HepG2 (cell line): ENCODE measurements around the gene WNK4. TPM values are rescaled to one million over a fixed set of nuclear protein-coding genes. Genes with fewer than 3 reads are reported as not detected.
A peak's percentile ranks its signal among the peaks of the same experiment; 100 is the strongest.

Experiments
- ATAC-seq: fragments of 200-7000 bp; cut with Tn5 transposase; 3 replicates; pipeline ENCODE4 v1.9.1; 2020; ENCODE audit warnings: mild to moderate bottlenecking, moderate library complexity
- BruUV-seq: library from RNA; stranded (reverse); fragments of 400-500 nt; replicated peaks from 2 replicates; lab custom pipeline; 2021; lab: Mats Ljungman, UMichigan
- CTCF ChIA-PET: fragments of 300-600 bp; formaldehyde crosslinking; extraction: SDS; loops from one replicate; lab custom pipeline; 2021; ENCODE audit warnings: low total read pairs, inconsistent platforms, low intra/inter-chr PET ratio; lab: Yijun Ruan, JAX
- POLR2A ChIA-PET: fragments of 350-600 bp; sonication (Branson Sonifier 250); formaldehyde crosslinking; loops from one replicate; lab custom pipeline; 2020; ENCODE audit warnings: antibody characterized with exemption, inconsistent platforms; lab: Yijun Ruan, JAX
- DNase-seq: peaks from one replicate; pipeline ENCODE4 v3.0.0-alpha.2; 2015; ENCODE audit warnings: low spot score
- FAIRE-seq: peaks from 3 replicates; lab custom pipeline; 2011; peaks lifted over from hg19 to GRCh38; lab: Jason Lieb, UNC
- H2AFZ ChIP-seq: one replicate; pipeline ENCODE4 v1.6.1; 2011; ENCODE audit warnings: low read length, inconsistent platforms
- H3K27ac ChIP-seq: fragments of 300-600 bp; 3 replicates; pipeline ENCODE4 v1.8.0; 2011; ENCODE audit warnings: mixed run types, mild to moderate bottlenecking, mixed read lengths, low read length, inconsistent platforms; ENCODE audit not compliant: insufficient read depth; ENCODE audit errors: extremely low read length
- H3K27me3 ChIP-seq, 2 experiments: fragments of 200-600 bp in 1 of 2; 2 replicates in 1 of 2; 3 replicates in 1 of 2; pipeline versions ENCODE4 v1.6.0 to v1.8.0; 2011; ENCODE audit warnings: low read length in 2 of 2, mild to moderate bottlenecking in 2 of 2, moderate library complexity in 2 of 2, inconsistent platforms in 1 of 2; ENCODE audit not compliant: insufficient read depth in 2 of 2, control insufficient read depth in 1 of 2
- H3K36me3 ChIP-seq, 2 experiments: fragments of 200-600 bp in 1 of 2; replicated peaks in 1 of 2; 2 replicates in 1 of 2; 3 replicates in 1 of 2; pipeline versions ENCODE4 v1.5.1 to v1.8.0; 2011; ENCODE audit warnings: low read length in 2 of 2, inconsistent platforms in 1 of 2; ENCODE audit not compliant: insufficient read depth in 2 of 2, control insufficient read depth in 1 of 2
- H3K4me1 ChIP-seq: 2 replicates; pipeline ENCODE4 v1.5.1; 2012; ENCODE audit warnings: low read length, inconsistent platforms; ENCODE audit not compliant: insufficient read depth
- H3K4me2 ChIP-seq: 2 replicates; pipeline ENCODE4 v1.6.0; 2011; ENCODE audit warnings: low read depth, low read length, inconsistent platforms
- H3K4me3 ChIP-seq, 3 experiments: fragments of 200-600 bp in 1 of 3; sonication (generic), shearing (Covaris generic) in 1 of 3; replicated peaks in 1 of 3; 2 replicates each; pipeline ENCODE4 v1.5.1; 2011 to 2016; ENCODE audit warnings: low read length in 3 of 3, inconsistent platforms in 2 of 3, low read depth in 2 of 3, mild to moderate bottlenecking in 2 of 3, control low read depth in 1 of 3, mixed read lengths in 1 of 3; ENCODE audit not compliant: insufficient read depth in 1 of 3
- H3K79me2 ChIP-seq: one replicate; pipeline ENCODE4 v1.6.1; 2011; ENCODE audit warnings: low read length, inconsistent platforms; ENCODE audit not compliant: insufficient read depth
- H3K9ac ChIP-seq: 2 replicates; pipeline ENCODE4 v1.6.0; 2011; ENCODE audit warnings: mild to moderate bottlenecking, low read depth, low read length, inconsistent platforms; ENCODE audit not compliant: insufficient read depth
- H3K9me3 ChIP-seq: 2 replicates; pipeline ENCODE4 v1.5.1; 2012; ENCODE audit warnings: mild to moderate bottlenecking, low read length
- H4K20me1 ChIP-seq: 2 replicates; pipeline ENCODE4 v1.6.0; 2011; ENCODE audit warnings: inconsistent platforms, mild to moderate bottlenecking, low read length, moderate library complexity; ENCODE audit not compliant: insufficient read depth
- AGO1 ChIP-seq: fragments of 200-400 bp; formaldehyde crosslinking; IDR thresholded peaks from 2 replicates; pipeline ENCODE4 v1.6.1; 2017; ENCODE audit warnings: mild to moderate bottlenecking, low read depth, low read length, moderate library complexity; ENCODE audit not compliant: poor library complexity, severe bottlenecking
- CC2D1A ChIP-seq: sonication (generic); formaldehyde crosslinking; IDR thresholded peaks from 2 replicates; pipeline ENCODE4 v1.8.1; 2023; ENCODE audit warnings: mild to moderate bottlenecking, missing genetic modification reagents
- FOXA3 ChIP-seq: IDR thresholded peaks from 2 replicates; pipeline ENCODE4 v1.6.1; 2016; ENCODE audit warnings: missing genetic modification reagents, missing compliant biosample characterization
- FOXK1 ChIP-seq: sonication (generic); formaldehyde crosslinking; IDR thresholded peaks from 2 replicates; pipeline ENCODE4 v1.4.0; 2020; ENCODE audit warnings: low read depth, missing genetic modification reagents, borderline replicate concordance
- GMEB2 ChIP-seq: IDR thresholded peaks from 2 replicates; pipeline ENCODE4 v1.6.1; 2016; ENCODE audit warnings: missing biosample characterization, missing genetic modification reagents, low read depth
- KMT2B ChIP-seq: IDR thresholded peaks from 2 replicates; pipeline ENCODE4 v1.6.1; 2016; ENCODE audit warnings: missing genetic modification reagents, missing compliant biosample characterization
- PBX2 ChIP-seq: IDR thresholded peaks from 2 replicates; pipeline ENCODE4 v1.6.1; 2016; ENCODE audit warnings: control low read depth
- SSRP1 ChIP-seq: IDR thresholded peaks from 2 replicates; pipeline ENCODE4 v1.6.1; 2016; ENCODE audit warnings: control low read depth
- TFAP4 ChIP-seq: sonication (generic); IDR thresholded peaks from 2 replicates; pipeline ENCODE4 v1.6.1; 2016; ENCODE audit warnings: low read depth, borderline replicate concordance
- TFDP2 ChIP-seq: sonication (generic); formaldehyde crosslinking; IDR thresholded peaks from 2 replicates; pipeline ENCODE4 v1.4.0; 2020; ENCODE audit warnings: missing genetic modification reagents
- ZBTB2 ChIP-seq: sonication (generic); formaldehyde crosslinking; IDR thresholded peaks from 2 replicates; pipeline ENCODE4 v1.8.0; 2022; ENCODE audit warnings: low read depth, missing genetic modification reagents
- ZNF20 ChIP-seq: sonication (generic); formaldehyde crosslinking; IDR thresholded peaks from 2 replicates; pipeline ENCODE4 v1.4.0; 2020; ENCODE audit warnings: mild to moderate bottlenecking, moderate library complexity, missing genetic modification reagents
- ZNF224 ChIP-seq: sonication (generic); formaldehyde crosslinking; IDR thresholded peaks from 2 replicates; pipeline ENCODE4 v1.5.0; 2020; ENCODE audit warnings: mild to moderate bottlenecking, missing genetic modification reagents
- ZNF256 ChIP-seq: sonication (generic); formaldehyde crosslinking; conservative IDR thresholded peaks from 2 replicates; pipeline ENCODE4 v1.4.0; 2020; ENCODE audit warnings: missing genetic modification reagents
- ZNF496 ChIP-seq: sonication (generic); formaldehyde crosslinking; IDR thresholded peaks from 2 replicates; pipeline ENCODE4 v1.8.1; 2023; ENCODE audit warnings: mild to moderate bottlenecking, moderate library complexity, missing genetic modification reagents; ENCODE audit not compliant: insufficient replicate concordance
- ZNF672 ChIP-seq: sonication (generic); formaldehyde crosslinking; IDR thresholded peaks from 2 replicates; pipeline ENCODE4 v1.8.1; 2022; ENCODE audit warnings: missing genetic modification reagents
- ZNF674 ChIP-seq: sonication (generic); formaldehyde crosslinking; IDR thresholded peaks from 2 replicates; pipeline ENCODE4 v1.5.0; 2020; ENCODE audit warnings: low read depth, mild to moderate bottlenecking, missing genetic modification reagents
- ZNF784 ChIP-seq: sonication (generic); formaldehyde crosslinking; IDR thresholded peaks from 2 replicates; pipeline ENCODE4 v1.5.1; 2020; ENCODE audit warnings: missing genetic modification reagents, mild to moderate bottlenecking, borderline replicate concordance
- WGBS: methylation state at CpG from one replicate; pipeline ENCODE4 v1.1.6; 2017; ENCODE audit warnings: low lambda C conversion rate; 5-methylcytosine and 5-hydroxymethylcytosine counted together
- in situ Hi-C: cut with HindIII; loops from 2 replicates; pipeline ENCODE4 v1.10.0; 2017; ENCODE audit warnings: low pct_unique_long_range_greater_than_20kb; ENCODE audit not compliant: extremely low pct_ligation_motif_present
- intact Hi-C: fragments of 100-400 bp; cut with micrococcal nuclease; formaldehyde crosslinking; loops from one replicate; pipeline ENCODE4 v1.10.0; 2022; ENCODE audit not compliant: unreplicated experiment
- polyA plus RNA-seq, 8 experiments: library from polyadenylated mRNA; depleted of rRNA in 3 of 8; stranded (reverse) in 7 of 8; unstranded in 1 of 8; fragments of >200 nt; fragmentation: Illumina TruSeq in 4 of 8; extraction: Trizol in 4 of 8; gene quantifications; 2 replicates each; pipeline versions ENCODE4 v1.2.1 to v1.2.3, GENCODE V29; 2011 to 2016; ENCODE audit warnings: low read depth in 4 of 8, missing spikeins in 1 of 8, mixed read lengths in 1 of 8; ENCODE audit not compliant: insufficient read depth in 1 of 8
- total RNA-seq, 5 experiments: library from RNA; depleted of rRNA; stranded (reverse); fragments of >200 nt; fragmentation: Illumina TruSeq; extraction: Trizol; gene quantifications; 2 replicates each; pipeline ENCODE4 v1.2.3, GENCODE V29; 2016; ENCODE audit warnings: low read depth in 1 of 5

WNK4 gene
- total and polyA plus RNA-seq, 2 of the 13 experiments (the other 11 are each of a cell fraction or from before 2014, with no cell fraction given): 2.7 to 13.7 TPM

GRCh38 chr17:42744283-42744805 is 36.1 kb upstream of the WNK4 start:
- Histone ChIP-seq H3K36me3 (no peaks in the 10 kb centered on the region), H3K79me2 (peaks cover 9% of the 10 kb centered on the region), H3K27ac (peak overlapping the region; percentile 83), H3K4me3 (peak overlapping the region; percentile 58 to 84 (median 76)), H3K4me1 (peaks cover 56% of the 10 kb centered on the region), H2AFZ (peak overlapping the region; percentile 67), H3K4me2 (peak overlapping the region; percentile 95), H3K9me3 (no peaks in the 10 kb centered on the region), H3K27me3 (no peaks in the 10 kb centered on the region), H4K20me1 (no peaks in the 10 kb centered on the region), H3K9ac (peak overlapping the region; percentile 81)
- WGBS: 2% methylated on average over 31 of the region's 32 CpGs
- TSS peak; percentile 86 for BruUV-seq
- peak; percentile 78 for DNase-seq
- ATAC-seq: peak; percentile 89
- CTCF ChIA-PET: no interaction called here
- no peak for FAIRE-seq
- in situ Hi-C loops: no loop called here
- POLR2A ChIA-PET: interaction anchor here (0.6 to 3.8 kb wide), 23 partner anchors 10 to 195 kb away, joined by 3 to 55 read pairs (median 4); partner anchors contain the start of genes BECN1, CNTD1, CNTNAP1 and COA3
- intact Hi-C loops: no loop called here
- TF ChIP-seq ZNF20 (CRISPR knock-in tag): no peak
- no peak for TF ChIP-seq ZNF674
- TF ChIP-seq TFAP4: peak; percentile 11; the same call in 1 of the 2 replicates
- TF ChIP-seq CC2D1A (CRISPR knock-in tag): no peak
- no peak for TF ChIP-seq ZNF496 (CRISPR knock-in tag)
- TF ChIP-seq TFDP2 (CRISPR knock-in tag): no peak
- TF ChIP-seq FOXK1 (CRISPR knock-in tag): no peak
- no peak for TF ChIP-seq ZNF224 (CRISPR knock-in tag)
- TF ChIP-seq AGO1: no peak
- peak; percentile 30; the same call in 1 of the 2 replicates for TF ChIP-seq FOXA3
- no peak for TF ChIP-seq PBX2
- TF ChIP-seq ZNF256: peak; percentile 95
- 0 out of 2 replicates have a peak, but pooled peaks have one; percentile 22 for TF ChIP-seq ZNF784
- no peak for TF ChIP-seq GMEB2 (CRISPR knock-in tag)
- no peak for TF ChIP-seq ZBTB2 (CRISPR knock-in tag)
- no peak for TF ChIP-seq ZNF672
- no peak for TF ChIP-seq KMT2B (CRISPR knock-in tag)
- TF ChIP-seq SSRP1 (CRISPR knock-in tag): no peak; the same call in 1 of the 2 replicates
